Activated B cell treated with CpG ODN at 0.5 μM for 24 hours (primary cell): ENCODE data around the gene CCL1. TPM values are rescaled to one million over a fixed set of nuclear protein-coding genes. Genes with fewer than 3 reads are reported as not detected.

ENCODE experiments used
- ATAC-seq: fragments of 200-7000 bp; cut with Tn5 transposase; one replicate; pipeline ENCODE4 v1.10.0; 2021; ENCODE audit warnings: low read depth, mild to moderate bottlenecking, moderate library complexity
- CTCF ChIA-PET: fragments of 350-600 bp; sonication (Branson Sonifier 250); formaldehyde crosslinking; loops from one replicate; lab custom pipeline; 2021; ENCODE audit warnings: antibody characterized with exemption; lab: Charles Lee
- POLR2A ChIA-PET: fragments of 350-600 bp; sonication (Branson Sonifier 250); formaldehyde crosslinking; loops from one replicate; lab custom pipeline; 2021; ENCODE audit warnings: antibody characterized with exemption; lab: Charles Lee
- DNase-seq: peaks from one replicate; pipeline ENCODE4 v3.0.0; 2022
- H3K27ac Mint-ChIP-seq: one replicate; pipeline ENCODE4 v1.8.0; 2020; ENCODE audit warnings: mixed read lengths
- H3K27me3 Mint-ChIP-seq: one replicate; pipeline ENCODE4 v1.8.0; 2021; ENCODE audit warnings: mixed read lengths
- H3K36me3 Mint-ChIP-seq: one replicate; pipeline ENCODE4 v1.8.0; 2021; ENCODE audit warnings: low read depth, mixed read lengths
- H3K4me1 Mint-ChIP-seq: one replicate; pipeline ENCODE4 v1.8.0; 2021; ENCODE audit warnings: mixed read lengths
- H3K4me3 Mint-ChIP-seq: one replicate; pipeline ENCODE4 v1.8.0; 2020; ENCODE audit warnings: mild to moderate bottlenecking, mixed read lengths
- H3K9me3 Mint-ChIP-seq: one replicate; pipeline ENCODE4 v1.8.0; 2020; ENCODE audit warnings: mixed read lengths
- CTCF ChIP-seq: fragments of 200-600 bp; IDR thresholded peaks from one replicate; pipeline ENCODE4 v1.8.0; 2022; ENCODE audit warnings: antibody characterized with exemption, mild to moderate bottlenecking
- intact Hi-C: fragments of 100-400 bp; cut with micrococcal nuclease; formaldehyde crosslinking; loops from one replicate; pipeline ENCODE4 v1.15.1; 2024
- total RNA-seq: library from RNA; stranded (reverse); gene quantifications from 2 replicates; pipeline ENCODE4 v1.2.3, GENCODE V29; 2022

Gene CCL1
- total RNA-seq, 1 donor from 2014 or later, result not detected

- ChIA-PET POLR2A (no interaction called here), CTCF (interaction anchor here (2.6 kb wide), 1 partner anchor 14 kb away, joined by 6 read pairs; no protein-coding TSS in a partner anchor)
- Mint-ChIP-seq H3K36me3 (no peaks in the 10 kb centered on the region), H3K9me3 (no peaks in the 10 kb centered on the region), H3K4me3 (no peak overlapping the region), H3K27me3 (peaks cover 12% of the 10 kb centered on the region), H3K4me1 (no peaks in the 10 kb centered on the region), H3K27ac (no peak overlapping the region)
- no peak for ATAC-seq
- intact Hi-C loops, result no loop called here
- TF ChIP-seq CTCF, result no peak
- DNase-seq, result no peak
Measured at GRCh38 chr17:34406226-34406625, 43.2 kb upstream of the CCL1 start.

- ChIA-PET CTCF (interaction anchor here (1.4 kb wide), 1 partner anchor 20 kb away, joined by 4 read pairs; no protein-coding TSS in a partner anchor), POLR2A (no interaction called here)
- Mint-ChIP-seq H3K27me3 (peaks cover 6% of the 10 kb centered on the region), H3K4me3 (no peak overlapping the region), H3K4me1 (peaks cover 29% of the 10 kb centered on the region), H3K9me3 (no peaks in the 10 kb centered on the region), H3K27ac (no peak overlapping the region), H3K36me3 (no peaks in the 10 kb centered on the region)
- intact Hi-C loops, result no loop called here
- no peak for TF ChIP-seq CTCF
- ATAC-seq (no peak), DNase-seq (no peak)
Measured at GRCh38 chr17:34403006-34403405, 40.0 kb upstream of the CCL1 start.

GRCh38 chr17:34401165-34401564 is 38.1 kb upstream of the CCL1 start:
- no peak for DNase-seq
- Mint-ChIP-seq H3K36me3 (no peaks in the 10 kb centered on the region), H3K27ac (no peak overlapping the region), H3K4me3 (no peak overlapping the region), H3K27me3 (no peaks in the 10 kb centered on the region), H3K4me1 (peaks cover 32% of the 10 kb centered on the region), H3K9me3 (no peaks in the 10 kb centered on the region)
- POLR2A ChIA-PET, result no interaction called here
- TF ChIP-seq CTCF, result no peak
- no peak for ATAC-seq
- intact Hi-C loops, result no loop called here
- CTCF ChIA-PET, result no interaction called here

- Mint-ChIP-seq H3K27me3 (no peaks in the 10 kb centered on the region), H3K36me3 (no peaks in the 10 kb centered on the region), H3K4me1 (peaks cover 32% of the 10 kb centered on the region), H3K4me3 (no peak overlapping the region), H3K9me3 (no peaks in the 10 kb centered on the region), H3K27ac (no peak overlapping the region)
- POLR2A ChIA-PET, result no interaction called here
- CTCF ChIA-PET, result interaction anchor here (1.7 kb wide), 1 partner anchor 20 kb away, joined by 10 read pairs; no protein-coding TSS in a partner anchor
- ATAC-seq, result no peak
- intact Hi-C loops, result no loop called here
- TF ChIP-seq CTCF, result no peak
- no peak for DNase-seq
Measured at GRCh38 chr17:34400301-34400931, 37.4 kb upstream of the CCL1 start.

GRCh38 chr17:34399725-34400124 is 36.7 kb upstream of the CCL1 start:
- POLR2A ChIA-PET, result interaction anchor here (1.4 kb wide), 1 partner anchor 22 kb away, joined by 4 read pairs; no protein-coding TSS in a partner anchor
- Mint-ChIP-seq H3K4me1 (peaks cover 32% of the 10 kb centered on the region), H3K36me3 (no peaks in the 10 kb centered on the region), H3K9me3 (no peaks in the 10 kb centered on the region), H3K4me3 (no peak overlapping the region), H3K27me3 (no peaks in the 10 kb centered on the region), H3K27ac (no peak overlapping the region)
- DNase-seq (no peak), ATAC-seq (no peak)
- CTCF ChIA-PET, result interaction anchor here (1.1 to 1.7 kb wide), 2 partner anchors 21 to 199 kb away, joined by 3 to 10 read pairs; no protein-coding TSS in a partner anchor
- intact Hi-C loops, result no loop called here
- TF ChIP-seq CTCF, result no peak
